A549 (cell line): ENCODE results near the gene CDH4.

Experiments used
- CEBPB ChIP-seq, 2 experiments: fragments of >200 bp in 1 of 2; sonication (Bioruptor Twin) in 1 of 2; formaldehyde crosslinking in 1 of 2; IDR thresholded peaks; 2 replicates each; pipeline ENCODE4 v1.6.1; 2012 to 2016
- CHD2 ChIP-seq: fragments of 150-350 bp; IDR thresholded peaks from 2 replicates; pipeline ENCODE4 v1.6.1; 2014; ENCODE audit warnings: low read length; ENCODE audit not compliant: partially characterized antibody
- CTCF ChIP-seq: fragments of >200 bp; sonication (Bioruptor Twin); formaldehyde crosslinking; IDR thresholded peaks from 3 replicates; pipeline ENCODE4 v1.5.1; 2016
- HMGXB4 ChIP-seq: fragments of 250-450 bp; sonication (Bioruptor Pico); IDR thresholded peaks from 2 replicates; pipeline ENCODE4 v1.5.0; 2021; ENCODE audit warnings: mild to moderate bottlenecking, moderate library complexity, borderline replicate concordance
- NPAS2 ChIP-seq: fragments of 250-450 bp; sonication (Bioruptor Pico); IDR thresholded peaks from 2 replicates; pipeline ENCODE4 v1.8.0; 2022; ENCODE audit warnings: mild to moderate bottlenecking, moderate library complexity, borderline replicate concordance
- PHF8 ChIP-seq: fragments of 200-600 bp; sonication (generic); IDR thresholded peaks from 2 replicates; pipeline ENCODE4 v1.6.1; 2016; ENCODE audit warnings: low read depth, mild to moderate bottlenecking, antibody characterized with exemption, moderate library complexity, borderline replicate concordance
- POLR2A ChIP-seq: IDR thresholded peaks from 2 replicates; pipeline ENCODE4 v1.6.1; 2012; ENCODE audit warnings: mild to moderate bottlenecking, low read length
- RARB ChIP-seq: fragments of 250-450 bp; sonication (Bioruptor Pico); IDR thresholded peaks from 2 replicates; pipeline ENCODE4 v1.8.0; 2021; ENCODE audit warnings: mild to moderate bottlenecking, moderate library complexity
- REST ChIP-seq: fragments of 200-600 bp; sonication (generic); IDR thresholded peaks from 2 replicates; pipeline ENCODE4 v1.6.1; 2016; ENCODE audit warnings: antibody characterized with exemption, mild to moderate bottlenecking, moderate library complexity
- SMC3 ChIP-seq: fragments of >200 bp; sonication (Bioruptor Twin); formaldehyde crosslinking; IDR thresholded peaks from 3 replicates; pipeline ENCODE4 v1.6.1; 2018; ENCODE audit warnings: inconsistent platforms
- TF ChIP-seq, protein P1 (sequence below): fragments of 150-350 bp; IDR thresholded peaks from 2 replicates; pipeline ENCODE4 v1.6.1; 2014; ENCODE audit warnings: low read depth, mild to moderate bottlenecking, low read length
- TF ChIP-seq, protein P2 (sequence below): IDR thresholded peaks from 2 replicates; pipeline ENCODE4 v1.6.1; 2012
- TF ChIP-seq, protein P3 (sequence below): fragments of 450-650 bp; IDR thresholded peaks from 2 replicates; pipeline ENCODE4 v1.6.1; 2014; ENCODE audit warnings: antibody characterized with exemption

DNA sequence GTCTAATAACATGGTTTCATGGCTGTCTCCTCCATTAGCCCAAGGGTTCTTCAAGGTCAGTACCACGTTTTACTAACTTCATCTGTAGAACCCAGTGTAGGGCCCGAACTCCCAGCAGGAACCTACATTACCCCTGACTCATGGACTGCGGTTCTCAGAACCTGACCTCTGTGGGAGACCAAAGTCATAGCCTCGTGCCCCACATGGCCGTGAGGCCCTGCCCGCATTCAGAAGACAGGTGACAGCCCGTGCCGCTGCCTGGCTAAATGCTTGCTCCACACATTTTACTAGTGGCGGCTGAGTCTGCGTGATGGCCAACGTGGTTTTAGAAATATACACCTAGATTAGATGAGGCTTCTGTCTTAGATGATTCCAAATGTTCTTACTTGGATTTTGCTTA, 94.9 kb downstream of the CDH4 start:
- no peak for TF ChIP-seq CHD2
- no peak for TF ChIP-seq SMC3
- no peak for TF ChIP-seq NPAS2 (CRISPR knock-in tag)
- TF ChIP-seq CEBPB (IDR thresholded peaks at IDR 0.05) = no peak
- TF ChIP-seq REST = no peak
- no peak for TF ChIP-seq PHF8
- TF ChIP-seq, protein P1, sequence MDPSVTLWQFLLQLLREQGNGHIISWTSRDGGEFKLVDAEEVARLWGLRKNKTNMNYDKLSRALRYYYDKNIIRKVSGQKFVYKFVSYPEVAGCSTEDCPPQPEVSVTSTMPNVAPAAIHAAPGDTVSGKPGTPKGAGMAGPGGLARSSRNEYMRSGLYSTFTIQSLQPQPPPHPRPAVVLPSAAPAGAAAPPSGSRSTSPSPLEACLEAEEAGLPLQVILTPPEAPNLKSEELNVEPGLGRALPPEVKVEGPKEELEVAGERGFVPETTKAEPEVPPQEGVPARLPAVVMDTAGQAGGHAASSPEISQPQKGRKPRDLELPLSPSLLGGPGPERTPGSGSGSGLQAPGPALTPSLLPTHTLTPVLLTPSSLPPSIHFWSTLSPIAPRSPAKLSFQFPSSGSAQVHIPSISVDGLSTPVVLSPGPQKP = no peak
- TF ChIP-seq, protein P2, sequence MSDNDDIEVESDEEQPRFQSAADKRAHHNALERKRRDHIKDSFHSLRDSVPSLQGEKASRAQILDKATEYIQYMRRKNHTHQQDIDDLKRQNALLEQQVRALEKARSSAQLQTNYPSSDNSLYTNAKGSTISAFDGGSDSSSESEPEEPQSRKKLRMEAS = no peak
- no peak for TF ChIP-seq POLR2A
- no peak for TF ChIP-seq CTCF
- TF ChIP-seq RARB (CRISPR knock-in tag) = no peak
- TF ChIP-seq HMGXB4 (CRISPR knock-in tag) = no peak
- TF ChIP-seq, protein P3, sequence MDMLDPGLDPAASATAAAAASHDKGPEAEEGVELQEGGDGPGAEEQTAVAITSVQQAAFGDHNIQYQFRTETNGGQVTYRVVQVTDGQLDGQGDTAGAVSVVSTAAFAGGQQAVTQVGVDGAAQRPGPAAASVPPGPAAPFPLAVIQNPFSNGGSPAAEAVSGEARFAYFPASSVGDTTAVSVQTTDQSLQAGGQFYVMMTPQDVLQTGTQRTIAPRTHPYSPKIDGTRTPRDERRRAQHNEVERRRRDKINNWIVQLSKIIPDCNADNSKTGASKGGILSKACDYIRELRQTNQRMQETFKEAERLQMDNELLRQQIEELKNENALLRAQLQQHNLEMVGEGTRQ = no peak
